K562 (cell line): ENCODE results near the gene ARHGEF1.

Experiments
- NFATC3 ChIP-seq: fragments of 450-650 bp; IDR thresholded peaks from 2 replicates; pipeline ENCODE4 v1.6.1; 2017; ENCODE audit warnings: mild to moderate bottlenecking
- NR3C1 ChIP-seq: sonication (generic); formaldehyde crosslinking; IDR thresholded peaks from 2 replicates; pipeline ENCODE4 v1.8.1; 2022; ENCODE audit warnings: missing genetic modification reagents
- TCF7L2 ChIP-seq: fragments of 150-350 bp; IDR thresholded peaks from 2 replicates; pipeline ENCODE4 v1.6.1; 2016; ENCODE audit warnings: low read depth, mild to moderate bottlenecking, low read length, moderate library complexity

DNA sequence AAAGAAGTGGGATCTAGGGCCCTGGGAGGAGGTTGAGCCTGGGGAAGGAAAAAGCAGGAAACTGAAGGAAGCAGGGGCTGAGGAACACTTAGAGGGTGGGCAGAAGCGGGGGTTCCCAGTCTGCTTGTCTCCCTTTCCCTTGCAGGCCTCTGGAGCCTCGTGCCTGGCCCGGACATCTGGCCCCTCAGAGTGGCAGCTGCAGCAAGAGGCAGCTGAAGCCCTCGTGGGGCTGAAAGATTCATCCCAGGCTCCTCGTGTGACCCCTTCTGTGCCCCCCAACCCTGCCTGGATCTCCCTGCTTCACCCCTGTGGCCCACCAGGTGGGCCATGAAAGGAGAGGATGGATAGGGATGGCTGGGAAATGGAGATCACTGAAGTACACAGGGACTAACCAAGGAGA, 32.6 kb upstream of the ARHGEF1 start:
- TF ChIP-seq NR3C1 (CRISPR knock-in tag) (no peak), NFATC3 (no peak), TCF7L2 (no peak)
